H9 (cell line): ENCODE data around the gene ZDHHC11. TPM values are rescaled to one million over a fixed set of nuclear protein-coding genes. Genes with fewer than 3 reads are reported as not detected.
"Not testable (repeated sequence)": the region's sequence is repeated elsewhere in the genome, so short reads cannot be mapped to it uniquely, and the experiment has no call there.

Experiments used
- DNase-seq: peaks from one replicate; pipeline ENCODE4 v3.0.0-alpha.2; 2017
- H2AFZ ChIP-seq: one replicate; pipeline ENCODE4 v1.6.1; 2013; ENCODE audit warnings: mild to moderate bottlenecking, low read length, control low read depth, moderate library complexity
- H2AK5ac ChIP-seq: 2 replicates; pipeline ENCODE4 v1.6.1; 2013; ENCODE audit warnings: low read length, control low read depth, mixed read lengths; ENCODE audit not compliant: insufficient read length
- H2BK120ac ChIP-seq: one replicate; pipeline ENCODE4 v1.6.1; 2013; ENCODE audit warnings: low read depth, mild to moderate bottlenecking, low read length, control low read depth, inconsistent platforms; ENCODE audit not compliant: poor library complexity, severe bottlenecking
- H2BK12ac ChIP-seq: 2 replicates; pipeline ENCODE4 v1.6.1; 2013; ENCODE audit warnings: low read length, control low read depth, mixed read lengths, low read depth; ENCODE audit not compliant: insufficient read length
- H2BK15ac ChIP-seq: 2 replicates; pipeline ENCODE4 v1.6.1; 2013; ENCODE audit warnings: low read depth, low read length, control low read depth
- H2BK20ac ChIP-seq: one replicate; pipeline ENCODE4 v1.6.1; 2013; ENCODE audit warnings: low read depth, mild to moderate bottlenecking, low read length, control low read depth, inconsistent platforms; ENCODE audit not compliant: poor library complexity, severe bottlenecking
- H2BK5ac ChIP-seq: 2 replicates; pipeline ENCODE4 v1.6.1; 2013; ENCODE audit warnings: low read length, control low read depth, mixed read lengths; ENCODE audit not compliant: insufficient read length
- H3K14ac ChIP-seq: 2 replicates; pipeline ENCODE4 v1.6.1; 2013; ENCODE audit warnings: low read length, control low read depth; ENCODE audit not compliant: insufficient read depth
- H3K18ac ChIP-seq: 2 replicates; pipeline ENCODE4 v1.6.1; 2013; ENCODE audit warnings: low read depth, mild to moderate bottlenecking, mixed read lengths, low read length, control low read depth; ENCODE audit not compliant: insufficient read length
- H3K23ac ChIP-seq: 2 replicates; pipeline ENCODE4 v1.6.1; 2013; ENCODE audit warnings: low read length, control low read depth, mixed read lengths, low read depth; ENCODE audit not compliant: insufficient read length
- H3K23me2 ChIP-seq: 2 replicates; pipeline ENCODE4 v1.6.1; 2013; ENCODE audit warnings: low read depth, mild to moderate bottlenecking, mixed read lengths, low read length, control low read depth; ENCODE audit not compliant: insufficient read length, poor library complexity, severe bottlenecking
- H3K27ac ChIP-seq: 2 replicates; pipeline ENCODE4 v1.5.1; 2013; ENCODE audit warnings: low read length, control low read depth, mixed read lengths, low read depth; ENCODE audit not compliant: insufficient read length
- H3K27me3 ChIP-seq: 2 replicates; pipeline ENCODE4 v1.6.1; 2013; ENCODE audit warnings: low read length, control low read depth, inconsistent platforms; ENCODE audit not compliant: insufficient read depth
- H3K4ac ChIP-seq: 2 replicates; pipeline ENCODE4 v1.6.1; 2013; ENCODE audit warnings: low read depth, mild to moderate bottlenecking, control low read depth, inconsistent platforms, low read length, moderate library complexity
- H3K4me1 ChIP-seq: 2 replicates; pipeline ENCODE4 v1.6.1; 2013; ENCODE audit warnings: low read length, control low read depth, inconsistent platforms; ENCODE audit not compliant: insufficient read depth
- H3K4me2 ChIP-seq: 2 replicates; pipeline ENCODE4 v1.6.1; 2013; ENCODE audit warnings: low read length, control low read depth, mixed read lengths; ENCODE audit not compliant: insufficient read length, insufficient read depth
- H3K56ac ChIP-seq: 2 replicates; pipeline ENCODE4 v1.6.1; 2013; ENCODE audit warnings: low read depth, mild to moderate bottlenecking, mixed read lengths, low read length, control low read depth; ENCODE audit not compliant: insufficient read length
- H3K79me1 ChIP-seq: 2 replicates; pipeline ENCODE4 v1.6.1; 2013; ENCODE audit warnings: low read depth, mild to moderate bottlenecking, moderate library complexity, low read length, control low read depth, inconsistent platforms; ENCODE audit not compliant: insufficient read depth, poor library complexity, severe bottlenecking
- H3K79me2 ChIP-seq: 2 replicates; pipeline ENCODE4 v1.6.1; 2013; ENCODE audit warnings: low read length, control low read depth, inconsistent platforms; ENCODE audit not compliant: insufficient read depth
- H3K9ac ChIP-seq: 2 replicates; pipeline ENCODE4 v1.6.1; 2013; ENCODE audit warnings: low read length, control low read depth, mixed read lengths; ENCODE audit not compliant: insufficient read length; ENCODE audit errors: extremely low read depth
- H3K9me3 ChIP-seq: one replicate; pipeline ENCODE4 v1.6.1; 2013; ENCODE audit warnings: low read depth, low read length, inconsistent platforms; ENCODE audit not compliant: control insufficient read depth
- H3T11ph ChIP-seq: one replicate; pipeline ENCODE4 v1.6.1; 2013; ENCODE audit warnings: mild to moderate bottlenecking, low read length, control low read depth, inconsistent platforms
- H4K20me1 ChIP-seq: one replicate; pipeline ENCODE4 v1.6.1; 2013; ENCODE audit not compliant: control insufficient read depth, insufficient read length, insufficient read depth
- H4K5ac ChIP-seq: 2 replicates; pipeline ENCODE4 v1.6.1; 2013; ENCODE audit warnings: low read depth, mild to moderate bottlenecking, mixed read lengths, low read length, control low read depth; ENCODE audit not compliant: insufficient read length
- H4K8ac ChIP-seq: replicated peaks from 2 replicates; pipeline ENCODE4 v1.6.1; 2013; ENCODE audit warnings: low read length, control low read depth, mixed read lengths, low read depth; ENCODE audit not compliant: insufficient read length
- H4K91ac ChIP-seq: 2 replicates; pipeline ENCODE4 v1.6.1; 2013; ENCODE audit warnings: low read depth, mild to moderate bottlenecking, moderate library complexity, mixed read lengths, low read length, control low read depth; ENCODE audit not compliant: insufficient read length
- H3K27ac Mint-ChIP-seq, 3 experiments: 2 replicates in 2 of 3; 3 replicates in 1 of 3; pipeline ENCODE4 v1.8.0; 2020 to 2021; ENCODE audit warnings: mixed read lengths in 3 of 3, mild to moderate bottlenecking in 1 of 3, moderate library complexity in 1 of 3
- H3K27me3 Mint-ChIP-seq: 2 replicates; pipeline ENCODE4 v1.8.0; 2021; ENCODE audit warnings: low read depth, mild to moderate bottlenecking, moderate library complexity, mixed read lengths
- H3K36me3 Mint-ChIP-seq, 3 experiments: 2 replicates in 2 of 3; 3 replicates in 1 of 3; pipeline ENCODE4 v1.8.0; 2020 to 2021; ENCODE audit warnings: low read depth in 3 of 3, mixed read lengths in 3 of 3; ENCODE audit not compliant: insufficient read depth in 1 of 3
- H3K4me1 Mint-ChIP-seq, 2 experiments: 2 replicates each; pipeline ENCODE4 v1.8.0; 2020; ENCODE audit warnings: mixed read lengths in 2 of 2
- H3K4me3 Mint-ChIP-seq, 2 experiments: 2 replicates in 1 of 2; 3 replicates in 1 of 2; pipeline ENCODE4 v1.8.0; 2020 to 2021; ENCODE audit warnings: mild to moderate bottlenecking in 2 of 2, mixed read lengths in 2 of 2, moderate library complexity in 1 of 2
- H3K9me3 Mint-ChIP-seq, 2 experiments: 2 replicates in 1 of 2; 3 replicates in 1 of 2; pipeline ENCODE4 v1.8.0; 2020; ENCODE audit warnings: mild to moderate bottlenecking in 2 of 2, mixed read lengths in 2 of 2, moderate library complexity in 1 of 2
- WGBS: extraction: QIAGEN DNeasy Blood & Tissue Kit; methylation state at CpG from one replicate; pipeline ENCODE4 v1.1.7; 2013; ENCODE audit warnings: missing lambda C conversion rate, low lambda C conversion rate, mixed read lengths; ENCODE audit not compliant: insufficient read length; ENCODE audit errors: extremely low coverage; 5-methylcytosine and 5-hydroxymethylcytosine counted together
- total RNA-seq: library from RNA; stranded (reverse); gene quantifications from 2 replicates; pipeline ENCODE4 v1.2.1, GENCODE V29; 2021

ZDHHC11 gene
- total RNA-seq, 1 experiment from 2014 or later, result 37.6 TPM

DNA sequence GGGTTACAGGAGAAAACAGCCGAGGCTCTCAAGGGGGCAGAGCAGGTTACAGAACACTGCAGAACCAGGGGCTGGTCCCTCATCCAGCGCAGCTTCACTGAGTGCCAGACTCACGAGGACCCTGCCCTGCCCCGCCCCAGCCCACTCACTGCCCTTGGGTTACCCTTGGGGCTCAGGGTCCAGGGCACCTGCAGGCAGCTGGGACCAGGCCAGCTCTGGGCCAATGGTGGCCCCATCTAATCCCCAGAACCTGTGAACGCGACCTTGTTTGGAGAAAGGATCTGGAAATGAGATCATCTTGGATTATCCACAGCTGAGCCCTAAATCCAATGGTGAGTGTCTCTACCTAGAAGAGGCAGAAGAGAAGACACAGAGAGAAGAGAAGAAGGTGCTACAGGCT is 72.4 kb downstream of the ZDHHC11 start:
- H3K9me3 ChIP-seq, H2BK5ac ChIP-seq, H3K14ac ChIP-seq, H2AK5ac ChIP-seq, H4K91ac ChIP-seq, H2AFZ ChIP-seq, H3K18ac ChIP-seq, H3T11ph ChIP-seq, H3K79me1 ChIP-seq, H2BK20ac ChIP-seq, H3K36me3 Mint-ChIP-seq, H3K27me3 Mint-ChIP-seq, DNase-seq, H3K4me1 Mint-ChIP-seq, H2BK120ac ChIP-seq, H3K27me3 ChIP-seq, H2BK12ac ChIP-seq, H3K27ac Mint-ChIP-seq, H3K79me2 ChIP-seq, H3K23ac ChIP-seq, H3K56ac ChIP-seq, H3K4me2 ChIP-seq, H2BK15ac ChIP-seq, H4K5ac ChIP-seq, H3K4me3 Mint-ChIP-seq, H3K23me2 ChIP-seq, H3K9me3 Mint-ChIP-seq, H4K20me1 ChIP-seq, H3K4me1 ChIP-seq, H4K8ac ChIP-seq, H3K27ac ChIP-seq, H3K4ac ChIP-seq, H3K9ac ChIP-seq: not testable (repeated sequence)
- WGBS, result no CpG with 5 or more reads among the region's 6 CpGs
